GM18511 (cell line): ENCODE data around the gene BICD2.
"Not testable (repeated sequence)": the region's sequence is repeated elsewhere in the genome, so short reads cannot be mapped to it uniquely, and the experiment has no call there.

ENCODE experiments used
- ATAC-seq: cut with Tn5 transposase; IDR thresholded peaks from one replicate; pipeline ENCODE4 v1.9.1; 2021; ENCODE audit warnings: mild to moderate bottlenecking, moderate library complexity; ENCODE audit not compliant: unreplicated experiment

Gene BICD2

DNA sequence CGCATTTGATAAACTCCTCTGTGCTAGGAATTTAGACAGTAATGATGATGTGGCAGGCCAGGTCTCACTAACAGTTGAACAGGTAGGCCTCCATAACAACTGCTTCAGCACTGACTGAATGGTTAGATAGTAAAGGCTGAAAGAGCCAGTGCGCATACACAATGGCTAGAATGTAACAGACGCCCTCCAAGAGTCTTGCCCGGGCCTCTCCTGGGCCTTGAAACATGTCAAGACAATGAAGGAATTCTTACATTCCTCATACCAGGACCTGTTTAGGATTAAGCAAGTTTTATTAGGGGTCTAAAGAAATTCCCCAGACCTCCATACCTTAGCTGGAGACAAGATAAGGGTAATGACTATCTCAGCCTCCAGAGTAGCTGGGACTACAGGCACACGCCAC, 6.7 kb upstream of the BICD2 start:
- no peak for ATAC-seq

DNA sequence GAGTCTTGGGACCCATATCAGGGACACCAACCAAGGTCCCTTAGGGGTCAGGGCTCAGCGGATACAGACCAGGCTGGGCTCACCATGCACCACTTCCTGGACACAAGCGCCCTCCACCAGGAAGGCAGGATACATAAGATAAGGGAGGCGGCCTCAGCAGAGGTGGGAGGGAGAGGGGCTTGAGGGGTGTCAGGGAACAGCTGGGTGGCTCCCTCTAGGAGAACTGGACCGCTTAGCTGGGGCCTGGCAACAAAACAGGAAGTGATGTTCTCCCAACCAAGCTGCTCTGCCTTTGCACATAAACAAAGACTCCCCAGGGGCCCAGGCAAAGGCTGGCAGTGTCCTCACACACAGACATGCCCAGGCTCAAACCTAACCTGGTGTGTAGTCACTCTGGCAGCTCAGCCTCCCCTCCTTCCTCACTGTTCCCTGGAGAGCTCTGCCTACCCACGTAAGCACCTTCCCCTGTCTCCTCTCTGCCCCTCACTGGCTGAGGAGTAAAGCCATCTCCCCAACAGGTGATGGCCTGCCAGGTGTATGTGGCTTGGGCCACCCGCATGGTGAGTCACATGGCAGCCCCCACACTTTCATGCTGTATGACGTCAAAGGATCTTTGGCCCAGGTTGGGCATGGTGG, 5.8 kb upstream of the BICD2 start:
- no peak for ATAC-seq

DNA sequence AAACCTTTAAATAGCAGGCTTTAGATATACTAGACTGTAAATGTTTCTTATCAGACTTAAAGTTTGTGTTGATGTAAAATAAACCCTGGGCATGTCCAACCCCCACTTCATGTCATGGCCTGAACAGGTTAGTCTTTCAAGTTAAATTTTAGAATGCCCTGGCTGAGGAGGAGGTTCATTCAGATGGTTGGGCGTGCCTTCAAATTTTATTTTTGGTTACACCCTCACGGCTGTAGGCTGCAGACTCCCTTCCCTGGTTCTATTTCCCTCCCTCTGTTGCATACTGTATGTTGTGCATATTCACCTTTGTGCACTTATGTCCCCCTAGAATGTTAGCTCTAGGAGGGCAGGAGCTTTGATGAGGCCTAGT, 5.3 kb upstream of the BICD2 start:
- no peak for ATAC-seq

DNA sequence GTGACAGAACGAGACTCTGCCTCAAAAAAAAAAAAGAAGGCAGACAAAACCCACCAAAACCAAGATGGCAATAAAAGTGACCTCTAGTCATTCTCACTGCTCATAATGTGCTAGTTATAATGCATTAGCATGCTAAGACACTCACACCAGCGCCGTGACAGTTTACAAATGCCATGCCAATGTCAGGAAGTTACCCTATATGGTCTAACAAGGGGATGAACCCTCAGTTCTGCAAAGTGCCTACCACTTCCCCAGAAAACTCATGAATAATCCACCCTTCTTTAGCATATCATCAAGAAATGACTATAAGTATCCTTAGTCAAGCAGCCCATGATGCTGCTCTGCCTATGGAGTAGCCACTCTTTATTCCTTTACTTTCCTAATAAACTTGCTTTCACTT, 4.7 kb upstream of the BICD2 start:
- ATAC-seq, result no peak

DNA sequence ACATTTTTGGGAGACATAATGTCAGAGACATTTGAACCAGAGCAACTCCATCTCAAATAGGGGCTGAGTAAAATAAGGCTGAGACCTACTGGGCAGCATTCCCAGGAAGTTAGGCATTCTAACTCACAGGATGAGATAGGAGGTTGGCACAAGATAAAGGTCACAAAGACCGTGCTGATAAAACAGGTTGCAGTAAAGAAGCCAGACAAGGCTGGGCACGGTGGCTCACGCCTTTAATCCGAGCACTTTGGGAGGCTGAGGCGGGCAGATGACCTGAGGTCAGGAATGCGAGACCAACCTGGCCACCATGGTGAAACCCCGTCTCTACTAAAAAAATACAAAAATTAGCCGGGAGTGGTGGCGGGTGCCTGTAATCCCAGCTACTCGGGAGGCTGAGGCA, 4.2 kb upstream of the BICD2 start:
- not testable (repeated sequence) for ATAC-seq

DNA sequence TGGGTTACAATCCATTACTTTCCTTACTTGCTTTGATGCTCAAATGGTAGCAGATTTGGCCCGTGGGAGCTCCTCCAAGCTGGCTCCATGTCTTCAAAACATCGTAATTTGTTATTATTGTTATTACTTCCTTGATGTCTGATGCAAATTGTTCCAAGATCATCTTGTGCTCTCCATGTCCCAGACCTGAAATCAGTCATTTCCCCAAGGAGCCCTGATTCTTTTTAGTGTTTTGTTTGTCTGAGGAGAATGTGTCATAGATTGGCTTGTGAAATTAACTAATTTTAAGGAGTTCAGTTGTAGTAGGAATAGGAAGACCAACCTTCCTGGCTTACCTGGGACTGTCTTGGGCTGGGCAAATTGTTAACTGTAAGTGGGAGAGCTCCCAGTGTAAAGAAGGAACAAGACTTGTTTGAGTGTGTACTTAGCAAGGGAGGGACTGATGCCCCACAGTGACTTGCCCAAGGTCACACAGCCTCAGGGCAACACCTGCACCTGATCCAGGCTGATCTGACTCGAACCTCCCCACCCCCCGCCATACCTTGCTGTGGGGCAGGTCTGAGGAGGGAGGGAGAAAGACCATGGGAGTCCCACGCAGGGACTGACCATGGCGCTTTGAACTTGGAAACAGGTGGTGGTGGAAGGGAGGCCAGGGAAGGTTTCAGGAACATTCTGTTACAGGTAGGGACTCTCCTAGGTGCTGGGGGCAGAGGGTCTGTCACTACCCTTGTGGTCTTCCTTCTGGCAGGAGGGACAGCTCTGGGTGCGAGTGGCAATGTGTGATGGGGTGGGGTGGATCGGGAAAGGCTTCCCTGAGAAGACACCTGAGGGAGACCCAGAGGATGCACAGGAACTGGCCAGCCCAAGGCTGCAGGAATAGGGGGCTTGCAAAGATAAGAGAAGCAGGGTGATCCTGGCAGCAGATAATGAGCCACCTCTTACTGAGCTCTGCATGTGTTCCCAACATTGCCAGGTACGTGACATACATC, 2.7 kb upstream of the BICD2 start:
- no peak for ATAC-seq

DNA sequence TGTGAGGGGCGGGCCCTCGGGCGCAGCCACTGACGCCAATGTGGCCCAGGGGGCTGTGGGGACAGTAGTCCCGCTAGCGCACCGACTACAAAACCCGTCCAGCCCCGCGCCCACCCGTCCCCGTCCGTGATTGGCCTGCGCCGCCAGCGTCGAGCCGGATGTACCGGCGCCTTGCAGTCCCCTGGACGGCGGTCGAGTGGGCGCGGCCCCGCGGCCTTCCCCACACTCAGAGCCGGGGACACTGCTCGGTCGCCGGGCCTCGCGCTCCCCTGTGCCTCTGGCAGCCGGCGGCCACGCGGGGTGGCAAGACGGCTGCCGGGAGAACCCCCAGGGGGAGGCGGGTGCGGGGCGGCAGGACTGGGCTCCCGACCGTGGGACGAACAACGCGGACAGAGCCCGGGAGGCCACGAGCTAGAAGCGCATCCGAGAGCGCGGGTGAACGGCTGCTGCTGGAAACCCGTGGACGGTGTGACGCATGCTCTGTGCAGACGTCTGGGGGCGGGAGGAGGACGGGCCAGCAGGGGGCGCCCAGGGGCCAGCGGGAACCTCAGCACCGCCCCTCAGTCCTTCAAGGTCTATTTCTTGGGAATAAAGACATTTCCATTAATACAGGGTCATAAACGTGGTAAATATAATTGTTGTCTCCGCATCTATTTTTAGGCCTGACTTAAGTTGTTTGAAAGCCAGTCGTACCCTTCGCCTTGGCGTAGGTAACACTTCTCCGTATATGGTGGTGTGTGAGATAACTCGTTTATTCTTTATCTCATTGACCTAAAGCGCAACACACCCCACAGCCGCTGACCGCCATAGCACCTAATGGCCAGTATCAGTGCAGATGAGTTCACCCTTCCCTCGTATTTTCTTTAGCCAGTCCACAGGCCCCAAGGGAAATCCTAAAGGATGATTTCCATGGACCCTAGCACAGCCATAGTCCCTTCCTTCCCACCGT, 629 bp upstream of the BICD2 start:
- ATAC-seq, result peak; percentile 93

DNA sequence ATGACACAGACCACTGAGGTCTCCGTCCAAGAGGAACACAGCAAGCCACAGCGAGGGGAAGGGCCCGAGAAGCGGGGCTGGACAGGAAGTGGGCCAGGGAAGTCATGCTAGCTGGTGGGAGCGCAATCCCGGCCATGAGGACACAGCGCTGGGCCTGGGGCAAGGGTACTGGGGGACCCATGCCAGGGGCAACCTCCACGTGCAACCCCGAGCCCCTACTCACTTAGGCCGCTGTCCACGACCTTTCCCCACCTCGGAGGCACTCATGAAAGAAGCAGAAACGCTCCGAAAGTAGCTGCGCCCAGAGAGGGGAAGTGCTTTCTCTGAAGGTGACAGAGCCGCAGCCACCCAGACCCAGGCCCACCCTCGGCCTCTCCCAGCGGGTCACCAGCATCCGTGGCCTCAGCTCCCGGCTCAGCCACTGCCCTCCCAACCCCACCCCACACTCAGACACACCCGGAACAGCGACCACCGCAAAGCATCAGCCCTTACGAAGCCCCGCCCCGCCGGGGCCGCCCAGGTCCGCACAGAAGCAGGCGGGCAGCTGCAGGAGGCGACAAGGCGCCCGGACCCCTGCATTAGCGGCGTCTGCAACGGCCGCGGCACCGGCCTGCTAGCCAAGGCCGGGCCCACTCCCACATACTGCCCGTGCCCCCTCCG, 782 bp downstream of the BICD2 start:
- no peak for ATAC-seq

DNA sequence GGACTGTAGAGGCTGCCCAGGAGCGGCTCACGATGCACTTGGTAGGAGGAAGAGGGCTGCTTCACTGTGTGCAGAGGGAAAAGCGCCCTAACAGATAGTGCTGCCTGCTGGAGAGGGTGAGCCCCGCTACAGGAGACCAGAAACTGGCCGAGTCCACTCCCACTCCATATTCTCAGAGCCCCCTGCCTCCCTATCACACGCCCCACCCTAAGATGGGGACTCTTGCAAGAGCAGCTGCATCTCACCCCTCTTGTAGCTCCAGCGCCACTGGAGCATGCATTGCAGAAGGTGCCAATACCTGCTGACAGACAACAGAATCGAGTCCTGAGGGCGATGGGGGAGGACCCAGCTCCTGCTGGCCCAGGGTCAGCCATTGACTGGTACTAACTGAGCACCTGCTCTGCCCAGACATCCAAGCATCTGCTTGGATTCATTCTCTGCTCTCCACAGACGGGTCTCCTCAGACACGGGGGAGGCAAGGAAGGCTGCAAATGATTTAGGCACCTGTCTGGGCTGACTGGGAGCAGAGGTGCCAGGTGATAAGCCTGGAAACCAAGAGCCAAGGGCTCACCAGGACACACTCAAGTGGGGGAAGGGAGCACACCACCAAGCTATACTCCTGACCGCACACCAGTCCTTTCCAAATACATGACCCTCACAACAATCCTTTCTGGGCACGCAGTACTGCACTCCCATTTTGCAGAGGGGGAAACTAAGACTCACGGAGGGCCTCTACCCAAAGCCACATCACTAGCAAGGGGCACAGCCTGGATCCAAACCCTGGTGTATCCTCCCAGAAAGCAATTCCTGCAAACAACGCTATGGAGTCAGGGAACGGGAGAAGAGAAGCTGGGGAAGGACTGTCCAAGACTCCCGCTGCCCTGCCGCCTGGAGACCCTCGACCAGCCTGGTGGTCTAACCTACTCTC, 1.6 kb downstream of the BICD2 start:
- no peak for ATAC-seq

DNA sequence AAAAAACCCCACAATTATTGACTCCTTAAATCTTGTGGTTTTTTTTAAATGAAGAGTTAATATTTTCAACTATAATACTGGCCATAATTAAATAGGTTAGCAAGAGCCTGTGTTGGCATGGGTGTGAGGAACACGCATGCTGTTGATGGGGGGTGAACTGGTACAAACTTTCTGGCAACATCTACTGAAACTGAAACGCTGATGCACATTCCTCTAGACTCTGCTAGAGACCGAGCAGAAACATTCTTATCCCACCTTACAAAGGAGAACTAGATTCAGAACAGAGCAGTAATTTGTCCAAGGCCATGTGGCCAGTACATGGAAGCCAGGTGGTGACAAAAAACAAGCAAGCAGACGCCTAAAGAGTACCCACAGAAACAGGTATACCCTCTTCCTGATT, 2.4 kb downstream of the BICD2 start:
- no peak for ATAC-seq

DNA sequence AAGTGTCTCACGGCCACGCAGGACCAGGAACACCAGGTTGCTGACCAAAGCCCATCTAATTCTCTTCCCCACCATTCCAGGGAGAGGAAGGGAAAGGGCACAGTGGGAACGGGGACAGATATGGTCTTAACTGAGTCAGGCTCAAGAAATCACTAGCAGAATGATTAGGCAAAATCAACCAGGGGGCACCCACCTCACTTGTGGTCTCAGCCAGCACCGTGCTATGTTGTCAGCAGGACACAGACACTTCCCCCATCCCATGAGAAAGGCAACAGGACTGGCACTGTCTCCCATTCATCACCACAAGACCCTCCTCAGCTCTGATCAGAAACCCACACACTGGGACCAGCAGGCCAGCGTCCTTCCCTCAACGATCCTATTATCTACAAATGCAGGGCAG, 2.9 kb downstream of the BICD2 start:
- no peak for ATAC-seq

DNA sequence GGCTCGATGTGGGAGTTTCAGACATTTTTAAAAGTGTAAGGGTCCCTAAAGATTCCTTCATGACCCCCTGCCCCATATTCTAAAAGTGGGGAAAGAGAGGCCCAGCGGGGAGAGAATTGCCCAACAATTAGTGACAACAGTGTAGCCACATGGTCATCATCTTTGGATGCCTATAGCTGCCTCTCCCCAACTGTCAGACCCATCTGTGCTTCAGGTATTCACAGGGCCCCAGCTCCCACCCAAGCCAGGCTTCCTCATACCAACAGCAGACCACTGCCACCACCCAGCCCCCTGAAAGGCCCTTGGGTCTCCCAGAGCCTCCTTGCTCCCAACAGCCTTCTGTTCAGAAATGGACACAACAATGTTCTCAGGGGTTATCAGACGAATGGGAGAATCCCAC, 4.1 kb downstream of the BICD2 start:
- no peak for ATAC-seq

DNA sequence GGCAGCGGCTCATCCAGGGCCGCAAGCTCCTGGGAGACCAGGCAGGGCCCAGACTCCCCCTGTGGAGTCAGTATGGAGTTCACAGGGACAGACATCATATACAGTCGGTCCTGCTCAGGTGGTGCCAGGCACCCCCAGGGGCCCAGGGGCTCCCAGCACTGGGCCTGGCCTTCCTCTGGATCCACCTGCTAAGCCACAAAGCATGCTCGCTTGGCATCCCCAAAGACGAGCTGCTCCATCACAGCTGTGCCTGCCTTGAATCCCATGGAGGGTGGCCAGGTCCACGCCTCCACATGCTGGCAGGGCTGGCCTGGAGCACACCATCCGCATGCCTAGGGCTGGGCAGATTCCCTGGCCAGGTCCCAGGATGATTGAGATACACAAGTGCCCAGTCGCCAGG, 4.6 kb downstream of the BICD2 start:
- no peak for ATAC-seq

DNA sequence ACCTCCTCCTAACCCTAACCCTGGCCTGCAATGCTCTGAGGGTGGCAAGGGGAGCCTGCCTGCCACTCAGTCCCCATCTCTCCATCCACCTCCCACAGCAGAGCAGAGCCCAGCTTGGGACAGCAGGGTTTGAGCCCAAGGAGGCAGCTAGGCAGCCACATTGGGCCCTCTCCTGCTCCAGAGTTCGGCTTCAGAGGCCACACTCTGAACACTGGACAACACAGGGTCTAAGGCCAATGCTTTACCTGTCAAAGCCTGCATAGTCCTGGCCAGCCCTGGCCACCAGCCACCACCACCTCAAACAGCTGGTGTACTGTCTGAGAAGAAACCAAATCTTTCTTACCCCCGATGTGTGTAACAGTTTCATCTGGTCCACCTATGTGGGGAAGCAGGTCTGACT, 5.2 kb downstream of the BICD2 start:
- no peak for ATAC-seq

DNA sequence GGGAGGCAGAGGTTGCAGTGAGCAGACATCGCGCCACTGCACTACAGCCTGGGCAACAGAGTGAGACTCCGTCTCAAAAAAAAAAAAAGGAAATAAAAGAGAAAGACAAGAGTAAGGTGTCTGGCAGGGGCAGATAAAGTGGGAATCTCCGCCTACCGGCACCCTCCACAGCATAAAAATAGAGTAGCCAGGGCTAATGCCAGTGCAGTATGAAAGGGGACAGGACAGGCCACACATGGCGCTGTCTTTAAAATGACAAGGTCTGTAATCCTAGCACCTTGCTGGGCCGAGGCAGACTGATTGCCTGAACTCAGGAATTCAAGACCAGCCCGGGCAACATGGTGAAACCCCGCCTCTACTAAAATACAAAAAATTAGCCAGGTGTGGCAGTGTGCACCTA, 7.8 kb downstream of the BICD2 start:
- ATAC-seq, result no peak

DNA sequence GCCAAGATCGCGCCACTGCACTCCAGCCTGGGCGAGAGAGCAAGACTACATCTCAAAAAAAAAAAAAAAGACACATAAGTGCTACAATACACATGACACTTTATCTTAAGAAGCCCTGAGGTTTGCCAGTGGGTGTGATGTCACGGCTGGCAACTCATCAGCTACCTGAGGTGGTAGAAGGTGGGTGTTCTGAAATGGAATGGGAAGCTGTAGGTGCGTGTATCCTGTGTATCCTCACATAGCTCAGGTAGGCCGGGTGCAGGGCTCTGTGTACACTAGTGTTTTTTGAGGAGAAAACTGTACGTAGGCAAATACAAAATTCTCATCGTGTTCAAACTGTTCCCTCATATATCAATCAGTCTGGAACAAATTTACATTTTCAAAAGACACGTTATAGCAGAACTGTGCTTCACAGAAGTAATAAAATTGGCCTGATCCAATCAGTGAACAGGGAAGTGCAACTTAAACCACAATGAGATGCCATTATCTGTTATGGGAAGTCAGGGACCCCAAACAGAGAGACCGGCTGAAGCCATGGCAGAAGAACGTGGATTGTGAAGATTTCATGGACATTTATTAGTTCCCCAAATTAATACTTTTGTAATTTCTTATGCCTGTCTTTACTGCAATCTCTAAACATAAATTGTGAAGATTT, 10.4 kb downstream of the BICD2 start:
- no peak for ATAC-seq

DNA sequence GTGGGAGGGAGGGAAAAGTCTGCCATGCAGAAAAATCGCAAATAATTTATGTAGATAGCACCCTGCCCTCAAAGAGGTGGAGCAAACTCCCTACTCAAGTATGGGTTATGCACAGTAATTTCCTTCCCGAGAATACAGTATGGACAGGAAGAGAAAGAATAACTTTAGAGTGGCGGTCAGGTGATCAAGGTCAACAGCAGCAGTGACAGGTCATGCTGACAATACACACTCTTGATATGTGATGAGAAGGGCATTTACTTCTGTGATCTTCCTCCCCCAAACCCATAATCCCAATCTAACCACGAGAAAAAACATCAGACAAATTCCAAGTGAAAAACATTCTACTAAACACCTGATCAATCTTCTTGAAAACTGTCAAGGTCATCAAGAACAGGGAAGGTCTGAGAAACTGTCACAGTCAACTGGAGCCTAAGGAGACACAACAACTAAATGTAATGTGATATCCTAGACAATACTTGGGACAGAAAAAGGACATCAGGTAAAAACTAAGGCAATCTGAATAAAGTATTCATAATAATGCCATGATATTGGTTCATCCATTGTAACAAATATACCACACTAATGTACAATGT, 11.7 kb downstream of the BICD2 start:
- ATAC-seq, result no peak

DNA sequence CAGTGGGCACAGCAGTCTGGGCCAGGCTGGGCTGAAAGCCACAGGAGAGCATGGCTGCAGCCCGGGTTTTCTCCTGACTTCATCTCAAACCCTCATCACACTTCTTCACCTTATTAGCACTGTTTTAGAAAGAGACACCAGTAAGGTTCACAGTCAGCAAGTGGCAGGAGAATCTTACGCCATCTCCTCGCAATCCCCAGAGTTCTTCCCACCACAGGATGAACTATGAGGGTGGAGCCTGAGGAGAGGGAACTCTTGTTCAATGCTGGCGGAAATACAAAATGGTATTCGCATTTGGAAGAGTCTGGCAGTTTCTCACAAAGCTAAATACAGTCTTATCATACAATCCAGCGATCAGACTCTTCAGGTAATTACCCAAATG, 14.7 kb downstream of the BICD2 start:
- no peak for ATAC-seq
